VCaP (cell line): ENCODE results near the gene C3orf49.

Experiments used
- H3K27ac ChIP-seq: fragments of 450-650 bp; 2 replicates; pipeline ENCODE4 v1.5.1; 2017
- TF ChIP-seq, protein P1 (sequence below): fragments of 450-650 bp; conservative IDR thresholded peaks from 2 replicates; pipeline ENCODE4 v1.5.1; 2017; ENCODE audit warnings: mild to moderate bottlenecking, moderate library complexity

Gene C3orf49

GRCh38 chr3:63869940-63870614 lies 51.0 kb downstream of the C3orf49 start:
- TF ChIP-seq, protein P1, sequence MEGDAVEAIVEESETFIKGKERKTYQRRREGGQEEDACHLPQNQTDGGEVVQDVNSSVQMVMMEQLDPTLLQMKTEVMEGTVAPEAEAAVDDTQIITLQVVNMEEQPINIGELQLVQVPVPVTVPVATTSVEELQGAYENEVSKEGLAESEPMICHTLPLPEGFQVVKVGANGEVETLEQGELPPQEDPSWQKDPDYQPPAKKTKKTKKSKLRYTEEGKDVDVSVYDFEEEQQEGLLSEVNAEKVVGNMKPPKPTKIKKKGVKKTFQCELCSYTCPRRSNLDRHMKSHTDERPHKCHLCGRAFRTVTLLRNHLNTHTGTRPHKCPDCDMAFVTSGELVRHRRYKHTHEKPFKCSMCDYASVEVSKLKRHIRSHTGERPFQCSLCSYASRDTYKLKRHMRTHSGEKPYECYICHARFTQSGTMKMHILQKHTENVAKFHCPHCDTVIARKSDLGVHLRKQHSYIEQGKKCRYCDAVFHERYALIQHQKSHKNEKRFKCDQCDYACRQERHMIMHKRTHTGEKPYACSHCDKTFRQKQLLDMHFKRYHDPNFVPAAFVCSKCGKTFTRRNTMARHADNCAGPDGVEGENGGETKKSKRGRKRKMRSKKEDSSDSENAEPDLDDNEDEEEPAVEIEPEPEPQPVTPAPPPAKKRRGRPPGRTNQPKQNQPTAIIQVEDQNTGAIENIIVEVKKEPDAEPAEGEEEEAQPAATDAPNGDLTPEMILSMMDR, result no peak
- H3K27ac ChIP-seq, result no peak overlapping the region

- no peak overlapping the region for H3K27ac ChIP-seq
- TF ChIP-seq, protein P1, result no peak
Measured at GRCh38 chr3:63870615-63871005, 51.5 kb downstream of the C3orf49 start.

- TF ChIP-seq, protein P1, result no peak
- H3K27ac ChIP-seq, result no peak overlapping the region
Measured at GRCh38 chr3:63872135-63872924, 53.2 kb downstream of the C3orf49 start.

DNA sequence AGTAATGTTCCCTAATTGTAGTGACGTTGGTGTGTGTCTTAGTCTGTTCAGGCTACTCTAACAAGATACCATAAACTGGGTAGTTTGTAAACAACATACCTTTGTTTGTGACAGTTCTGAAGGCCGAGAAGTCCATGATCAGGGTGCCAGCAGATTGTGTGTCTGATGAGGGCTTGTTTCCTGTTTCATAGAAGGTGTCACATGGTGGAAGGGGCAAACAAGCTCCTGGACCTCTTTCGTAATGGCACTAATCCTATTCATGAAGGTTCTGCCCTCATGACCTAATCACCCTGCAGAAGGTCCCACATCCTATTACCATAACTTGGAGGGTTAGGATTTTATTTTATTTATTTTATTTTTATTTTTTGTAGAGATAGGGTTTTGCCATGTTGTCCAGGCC lies 55.7 kb downstream of the C3orf49 start:
- H3K27ac ChIP-seq, result no peak overlapping the region
- TF ChIP-seq, protein P1, result no peak

DNA sequence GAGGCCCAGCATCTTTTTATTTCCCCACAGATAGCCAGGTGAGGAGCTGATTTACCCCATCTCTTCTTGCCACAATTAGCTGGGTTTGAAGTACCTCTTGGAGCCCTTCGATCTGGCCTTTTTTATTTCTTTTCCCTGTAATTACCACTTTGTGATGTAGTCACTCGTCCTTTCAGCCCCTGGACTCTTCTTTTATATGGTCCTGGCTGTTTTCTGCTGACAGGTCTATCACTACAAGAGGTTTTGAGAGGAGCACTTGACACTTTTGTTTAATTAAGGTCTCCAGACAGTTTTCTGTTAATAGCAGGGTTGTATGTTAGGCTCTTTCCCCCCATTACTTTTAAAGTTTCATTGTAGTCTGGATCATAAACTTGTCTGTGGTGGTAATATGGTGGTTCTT lies 56.4 kb downstream of the C3orf49 start:
- H3K27ac ChIP-seq, result peak overlapping the region; percentile 58
- TF ChIP-seq, protein P1, result no peak

- H3K27ac ChIP-seq, result peak overlapping the region; percentile 58
- TF ChIP-seq, protein P1, result no peak
Measured at GRCh38 chr3:63876260-63876659, 57.2 kb downstream of the C3orf49 start.

- TF ChIP-seq, protein P1, result no peak
- H3K27ac ChIP-seq, result peak overlapping the region; percentile 58
Measured at GRCh38 chr3:63877737-63878393, 58.8 kb downstream of the C3orf49 start.
